Measurements from ENCODE around the gene SEZ6L2. TPM values are rescaled to one million over a fixed set of nuclear protein-coding genes. Genes with fewer than 3 reads are reported as not detected.

The SEZ6L2 gene
- total and polyA plus RNA-seq, 2 of the 13 experiments (the other 11 are each of a cell fraction or from before 2014, with no cell fraction given) = 14.9 to 16.9 TPM

DNA sequence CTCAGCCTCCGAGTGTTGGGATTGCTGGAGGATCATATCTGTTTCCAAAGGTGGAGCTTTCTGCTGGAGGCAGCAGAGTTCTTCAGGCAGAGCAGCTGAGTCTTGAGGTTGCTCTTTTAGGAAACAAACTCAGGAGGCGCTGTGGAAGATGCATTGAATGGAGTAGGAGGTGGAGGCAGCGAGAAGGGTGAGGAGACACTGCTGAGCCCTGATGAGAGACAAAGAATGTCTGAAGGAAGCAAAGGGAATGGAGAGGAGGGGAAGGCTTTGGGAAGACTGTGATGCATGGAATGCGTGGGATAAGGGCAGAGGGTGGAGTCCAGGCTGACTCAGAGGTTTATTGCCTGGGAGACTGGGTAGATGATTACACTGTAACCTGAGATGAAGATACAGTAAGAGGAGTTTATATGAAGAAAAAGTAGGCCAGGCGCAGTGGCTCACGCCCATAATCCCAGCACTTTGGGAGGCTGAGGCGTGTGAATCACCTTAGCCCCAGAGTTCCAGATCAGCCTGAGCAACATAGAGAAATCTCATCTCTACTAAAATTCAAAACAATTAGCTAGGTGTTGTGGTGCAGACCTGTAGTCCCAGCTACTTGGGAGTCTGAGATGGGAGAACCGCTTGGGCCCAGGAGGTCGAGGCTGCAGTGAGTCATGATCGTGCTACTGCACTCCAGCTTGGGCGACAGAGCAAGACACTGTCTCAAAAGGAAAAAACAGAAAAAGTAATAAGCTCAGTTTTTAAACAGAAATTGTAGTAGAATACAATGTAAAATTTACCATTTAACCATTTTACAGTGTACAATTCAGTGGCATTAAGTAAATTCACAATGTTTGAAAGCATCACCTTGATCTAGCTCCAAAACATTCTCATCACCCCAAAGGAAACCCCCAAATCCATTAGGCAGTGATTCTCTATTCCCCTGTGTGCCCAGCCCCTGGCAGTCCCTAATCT, 44.8 kb upstream of the SEZ6L2 start (continued):
- TF ChIP-seq, protein P1, sequence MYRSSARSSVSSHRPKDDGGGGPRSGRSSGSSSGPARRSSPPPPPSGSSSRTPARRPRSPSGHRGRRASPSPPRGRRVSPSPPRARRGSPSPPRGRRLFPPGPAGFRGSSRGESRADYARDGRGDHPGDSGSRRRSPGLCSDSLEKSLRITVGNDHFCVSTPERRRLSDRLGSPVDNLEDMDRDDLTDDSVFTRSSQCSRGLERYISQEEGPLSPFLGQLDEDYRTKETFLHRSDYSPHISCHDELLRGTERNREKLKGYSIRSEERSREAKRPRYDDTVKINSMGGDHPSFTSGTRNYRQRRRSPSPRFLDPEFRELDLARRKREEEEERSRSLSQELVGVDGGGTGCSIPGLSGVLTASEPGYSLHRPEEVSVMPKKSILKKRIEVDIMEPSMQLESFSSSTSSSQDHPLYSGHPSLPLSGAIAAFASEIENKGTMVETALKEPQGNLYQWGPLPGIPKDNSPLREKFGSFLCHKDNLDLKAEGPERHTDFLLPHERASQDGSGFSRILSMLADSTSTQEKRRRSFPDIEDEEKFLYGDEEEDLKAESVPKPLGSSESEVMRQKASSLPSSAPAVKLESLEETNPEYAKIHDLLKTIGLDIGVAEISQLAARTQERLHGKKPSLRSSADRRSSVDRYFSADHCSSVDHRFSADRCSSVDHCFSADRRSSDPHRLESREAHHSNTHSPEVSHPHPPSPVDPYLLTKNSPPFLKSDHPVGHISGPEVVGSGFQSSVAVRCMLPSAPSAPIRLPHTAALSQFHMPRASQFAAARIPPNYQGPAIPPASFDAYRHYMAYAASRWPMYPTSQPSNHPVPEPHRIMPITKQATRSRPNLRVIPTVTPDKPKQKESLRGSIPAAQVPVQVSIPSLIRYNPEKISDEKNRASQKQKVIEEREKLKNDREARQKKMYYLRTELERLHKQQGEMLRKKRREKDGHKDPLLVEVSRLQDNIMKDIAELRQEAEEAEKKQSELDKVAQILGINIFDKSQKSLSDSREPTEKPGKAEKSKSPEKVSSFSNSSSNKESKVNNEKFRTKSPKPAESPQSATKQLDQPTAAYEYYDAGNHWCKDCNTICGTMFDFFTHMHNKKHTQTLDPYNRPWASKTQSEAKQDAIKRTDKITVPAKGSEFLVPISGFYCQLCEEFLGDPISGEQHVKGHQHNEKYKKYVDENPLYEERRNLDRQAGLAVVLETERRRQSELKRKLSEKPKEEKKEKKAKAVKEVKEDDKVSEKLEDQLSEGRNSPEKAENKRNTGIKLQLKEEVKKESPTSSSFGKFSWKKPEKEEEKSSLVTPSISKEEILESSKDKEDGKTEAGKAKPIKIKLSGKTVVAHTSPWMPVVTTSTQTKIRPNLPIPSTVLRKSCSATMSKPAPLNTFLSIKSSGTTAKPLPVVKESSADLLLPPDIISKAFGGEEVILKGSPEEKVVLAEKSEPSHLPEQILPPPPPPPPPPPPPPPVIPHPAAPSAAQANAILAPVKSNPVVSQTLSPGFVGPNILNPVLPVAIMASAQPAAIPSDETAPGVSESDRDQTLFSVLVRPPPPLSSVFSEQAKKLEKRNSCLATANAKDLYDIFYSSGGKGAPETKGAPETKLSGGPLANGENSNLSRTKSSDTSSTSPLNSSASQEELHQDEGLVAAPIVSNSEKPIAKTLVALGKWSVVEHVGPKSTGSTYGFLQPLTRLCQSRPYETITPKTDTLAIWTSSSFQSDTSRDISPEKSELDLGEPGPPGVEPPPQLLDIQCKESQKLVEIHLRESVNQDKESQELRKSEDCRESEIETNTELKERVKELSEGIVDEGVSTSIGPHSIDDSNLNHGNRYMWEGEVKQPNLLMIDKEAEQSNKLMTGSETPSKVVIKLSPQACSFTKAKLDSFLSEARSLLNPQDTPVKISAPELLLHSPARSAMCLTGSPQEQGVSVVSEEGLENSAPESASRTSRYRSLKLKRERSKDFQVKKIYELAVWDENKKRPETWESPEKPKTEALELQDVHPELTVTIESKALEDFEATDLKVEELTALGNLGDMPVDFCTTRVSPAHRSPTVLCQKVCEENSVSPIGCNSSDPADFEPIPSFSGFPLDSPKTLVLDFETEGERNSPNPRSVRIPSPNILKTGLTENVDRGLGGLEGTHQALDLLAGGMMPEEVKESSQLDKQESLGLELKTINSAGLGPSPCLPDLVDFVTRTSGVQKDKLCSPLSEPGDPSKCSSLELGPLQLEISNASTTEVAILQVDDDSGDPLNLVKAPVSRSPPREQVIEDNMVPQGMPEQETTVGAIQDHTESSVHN (CRISPR knock-in tag; IDR thresholded peaks at IDR 0.05) = no peak
- TF ChIP-seq ZNF577 (CRISPR knock-in tag; IDR thresholded peaks at IDR 0.05; ENCODE audit: borderline replicate concordance, low read depth) (no peak), IRF9 (CRISPR knock-in tag; IDR thresholded peaks at IDR 0.05; ENCODE audit: borderline replicate concordance) (no peak), TERF1 (CRISPR knock-in tag; IDR thresholded peaks at IDR 0.05) (no peak), KDM5A (IDR thresholded peaks at IDR 0.05; ENCODE audit: borderline replicate concordance, low read length) (no peak), SIX1 (CRISPR knock-in tag; IDR thresholded peaks at IDR 0.05; ENCODE audit: borderline replicate concordance) (peak; percentile 98), MED13 (CRISPR knock-in tag; IDR thresholded peaks at IDR 0.05) (no peak), THAP8 (CRISPR knock-in tag; IDR thresholded peaks at IDR 0.05; ENCODE audit: borderline replicate concordance) (no peak), ZNF629 (CRISPR knock-in tag; conservative IDR thresholded peaks at IDR 0.05) (peak; percentile 33; the same call in 1 of the 2 replicates), TOPORS (CRISPR knock-in tag; IDR thresholded peaks at IDR 0.05) (no peak; the same call in 1 of the 2 replicates), ZFP90 (CRISPR knock-in tag; IDR thresholded peaks at IDR 0.05; ENCODE audit: borderline replicate concordance) (peak; percentile 63; the same call in 1 of the 2 replicates), ZSCAN22 (CRISPR knock-in tag; IDR thresholded peaks at IDR 0.05) (no peak), ZFP36L1 (CRISPR knock-in tag; IDR thresholded peaks at IDR 0.05) (no peak)
- TF ChIP-seq, protein P2, sequence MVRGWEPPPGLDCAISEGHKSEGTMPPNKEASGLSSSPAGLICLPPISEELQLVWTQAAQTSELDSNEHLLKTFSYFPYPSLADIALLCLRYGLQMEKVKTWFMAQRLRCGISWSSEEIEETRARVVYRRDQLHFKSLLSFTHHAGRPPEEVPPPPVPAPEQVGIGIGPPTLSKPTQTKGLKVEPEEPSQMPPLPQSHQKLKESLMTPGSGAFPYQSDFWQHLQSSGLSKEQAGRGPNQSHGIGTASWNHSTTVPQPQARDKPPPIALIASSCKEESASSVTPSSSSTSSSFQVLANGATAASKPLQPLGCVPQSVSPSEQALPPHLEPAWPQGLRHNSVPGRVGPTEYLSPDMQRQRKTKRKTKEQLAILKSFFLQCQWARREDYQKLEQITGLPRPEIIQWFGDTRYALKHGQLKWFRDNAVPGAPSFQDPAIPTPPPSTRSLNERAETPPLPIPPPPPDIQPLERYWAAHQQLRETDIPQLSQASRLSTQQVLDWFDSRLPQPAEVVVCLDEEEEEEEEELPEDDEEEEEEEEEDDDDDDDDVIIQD (CRISPR knock-in tag; IDR thresholded peaks at IDR 0.05; ENCODE audit: low read depth) = peak; percentile 39; the same call in 1 of the 2 replicates

Measured in HepG2 (cell line).